Heart left ventricle (tissue), 13 donors: ENCODE results near the gene TMEM121B.

Source experiments
- POLR2A ChIP-seq, 2 donors: fragments of 450-650 bp; IDR thresholded peaks; one replicate each; pipeline ENCODE4 v1.6.1; 2017; ENCODE audit warnings: antibody characterized with exemption in 2 of 2, mild to moderate bottlenecking in 2 of 2, moderate library complexity in 2 of 2
- TF ChIP-seq, protein P1 (sequence below), 12 donors: fragments of 200-600 bp; sonication (generic) in 4 of 12; IDR thresholded peaks; one replicate each; pipeline versions ENCODE4 v1.5.0 to v1.8.0; 2018 to 2022; ENCODE audit warnings: antibody characterized with exemption in 12 of 12, mild to moderate bottlenecking in 5 of 12
- donor health status: ischemic (EF 13 %, LVEDD 7.1; RV severe dilation, severe dysfunction).
- donor health status: DM: no; HTN: yes; CAD: no.
- donor health status: DM: no; HTN: no; CAD: no.
- donor health status: ischemic (EF 25% LVEDD 6.9; RV normal size, moderate dysfunction).
- donor health status: ischemic (EF 25% LVEDD 5.7; RV mildly dilated, moderate dysfunction).
- donor health status: ischemic (EF 35%, LVEDD 5.7; RV mildly dilated, moderate dysfunction).
- donor health status: nonischemic (EF 11% LVEDD 7.7; RV severe dilation, severe dysfunction).
- donor health status: DM: yes; HTN: yes; CAD: no.
- donor health status: PGD.
- donor health status: ischemic (EF 29% LVEDD 5.4; RV normal size, mild dysfunction).
- donor health status: nonischemic (EF 23%, LVEDD 6.1; RV moderate dilation, normal function).

DNA sequence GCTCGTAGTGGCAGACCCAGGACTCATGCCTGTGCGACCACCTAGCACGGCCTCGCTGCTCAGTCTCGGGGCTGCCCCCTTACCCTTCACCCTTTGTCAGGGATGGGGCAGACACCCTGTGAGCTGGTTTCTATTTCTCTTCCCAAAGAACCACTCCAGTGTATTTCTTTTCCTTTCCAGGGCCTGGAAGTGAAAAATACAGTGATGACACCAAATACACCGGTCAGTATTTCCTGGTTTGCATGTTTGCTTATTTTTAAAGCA lies 13.7 kb downstream of the TMEM121B start:
- TF ChIP-seq POLR2A (IDR thresholded peaks at IDR 0.05): no peak
- TF ChIP-seq, protein P1, sequence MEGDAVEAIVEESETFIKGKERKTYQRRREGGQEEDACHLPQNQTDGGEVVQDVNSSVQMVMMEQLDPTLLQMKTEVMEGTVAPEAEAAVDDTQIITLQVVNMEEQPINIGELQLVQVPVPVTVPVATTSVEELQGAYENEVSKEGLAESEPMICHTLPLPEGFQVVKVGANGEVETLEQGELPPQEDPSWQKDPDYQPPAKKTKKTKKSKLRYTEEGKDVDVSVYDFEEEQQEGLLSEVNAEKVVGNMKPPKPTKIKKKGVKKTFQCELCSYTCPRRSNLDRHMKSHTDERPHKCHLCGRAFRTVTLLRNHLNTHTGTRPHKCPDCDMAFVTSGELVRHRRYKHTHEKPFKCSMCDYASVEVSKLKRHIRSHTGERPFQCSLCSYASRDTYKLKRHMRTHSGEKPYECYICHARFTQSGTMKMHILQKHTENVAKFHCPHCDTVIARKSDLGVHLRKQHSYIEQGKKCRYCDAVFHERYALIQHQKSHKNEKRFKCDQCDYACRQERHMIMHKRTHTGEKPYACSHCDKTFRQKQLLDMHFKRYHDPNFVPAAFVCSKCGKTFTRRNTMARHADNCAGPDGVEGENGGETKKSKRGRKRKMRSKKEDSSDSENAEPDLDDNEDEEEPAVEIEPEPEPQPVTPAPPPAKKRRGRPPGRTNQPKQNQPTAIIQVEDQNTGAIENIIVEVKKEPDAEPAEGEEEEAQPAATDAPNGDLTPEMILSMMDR (IDR thresholded peaks at IDR 0.05): no peak
